Measurements from ENCODE around the gene SLC17A9. TPM values are rescaled to one million over a fixed set of nuclear protein-coding genes. Genes with fewer than 3 reads are reported as not detected.
A peak's percentile ranks its signal among the peaks of the same experiment; 100 is the strongest.

Gene SLC17A9
- polyA plus RNA-seq, 3 donors from 2014 or later: 0.95 to 3.5 (median 2.0) TPM

DNA sequence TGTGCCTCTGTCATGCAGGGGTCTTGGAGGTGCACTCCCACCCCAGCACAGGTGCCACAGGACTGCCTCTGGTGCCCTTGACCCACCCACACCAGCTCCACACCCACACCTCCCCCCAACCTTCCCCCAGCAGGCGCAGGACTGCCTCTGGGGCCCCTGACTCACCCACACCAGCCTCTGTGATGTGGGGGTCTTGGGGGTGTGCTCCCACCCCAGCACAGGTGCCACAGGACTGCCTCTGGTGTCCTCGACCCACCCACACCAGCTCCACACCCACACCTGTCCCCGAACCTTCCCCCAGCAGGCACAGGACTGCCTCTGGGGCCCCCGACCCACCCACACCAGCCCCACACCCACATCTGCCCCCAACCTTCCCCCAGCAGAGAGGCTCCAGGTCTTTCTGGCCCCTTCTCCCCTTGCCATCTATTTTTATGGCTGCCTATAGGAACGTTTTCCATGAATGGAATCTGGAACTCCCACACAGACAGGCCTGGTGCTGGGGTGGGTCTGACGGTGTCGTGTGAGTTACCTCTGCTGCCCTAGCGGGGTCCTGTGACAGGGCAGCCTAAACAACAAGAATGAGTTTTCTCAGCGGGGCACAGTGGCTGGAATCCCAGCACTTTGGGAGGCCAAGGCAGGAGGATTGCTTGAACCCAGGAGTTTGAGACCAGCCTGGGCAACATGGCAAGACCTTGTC lies 23.5 kb downstream of the SLC17A9 start:
- Mint-ChIP-seq H3K9me3 (no peaks in the 10 kb centered on the region), H3K27me3 (ENCODE audit: low read depth in 3 of 3) (peaks cover 19 to 46% (median 34%) of the 10 kb centered on the region in 3 donors), H3K4me1 (peaks cover 41 to 45% of the 10 kb centered on the region in 2 donors), H3K27ac (peak overlapping the region in 5 of 6 donors; percentile 16 to 69 (median 30)), H3K36me3 (no peaks in the 10 kb centered on the region), H3K4me3 (no peak overlapping the region)
- DNase-seq: no peak

DNA sequence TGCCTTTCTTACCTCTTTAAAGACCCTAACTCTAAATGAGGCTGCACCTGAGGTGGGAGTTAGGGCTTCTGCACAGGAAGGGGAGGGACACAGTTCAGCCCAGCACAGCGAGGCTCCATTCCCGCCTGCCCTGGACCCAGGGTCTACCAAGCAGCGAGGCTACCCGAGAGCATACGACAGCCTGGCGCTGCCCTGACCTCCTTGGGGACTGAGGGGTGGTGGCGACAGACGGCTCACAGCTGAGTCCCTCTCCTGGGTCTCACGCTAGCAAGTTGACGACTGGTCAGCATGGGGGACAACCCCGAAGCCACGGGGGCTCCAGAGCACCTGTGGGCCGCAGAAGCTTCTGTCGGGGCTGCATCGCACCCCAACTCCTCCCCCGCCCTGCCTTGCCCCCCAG lies 24.4 kb downstream of the SLC17A9 start:
- H3K9me3 Mint-ChIP-seq: no peaks in the 10 kb centered on the region
- no peak overlapping the region for H3K4me3 Mint-ChIP-seq
- H3K4me1 Mint-ChIP-seq: peaks cover 44 to 46% of the 10 kb centered on the region in 2 donors
- no peaks in the 10 kb centered on the region for H3K36me3 Mint-ChIP-seq
- H3K27me3 Mint-ChIP-seq (ENCODE audit: low read depth in 3 of 3): peaks cover 20 to 41% (median 32%) of the 10 kb centered on the region in 3 donors
- H3K27ac Mint-ChIP-seq: peak overlapping the region in 2 of 6 donors; percentile 69 to 74
- no peak for DNase-seq

DNA sequence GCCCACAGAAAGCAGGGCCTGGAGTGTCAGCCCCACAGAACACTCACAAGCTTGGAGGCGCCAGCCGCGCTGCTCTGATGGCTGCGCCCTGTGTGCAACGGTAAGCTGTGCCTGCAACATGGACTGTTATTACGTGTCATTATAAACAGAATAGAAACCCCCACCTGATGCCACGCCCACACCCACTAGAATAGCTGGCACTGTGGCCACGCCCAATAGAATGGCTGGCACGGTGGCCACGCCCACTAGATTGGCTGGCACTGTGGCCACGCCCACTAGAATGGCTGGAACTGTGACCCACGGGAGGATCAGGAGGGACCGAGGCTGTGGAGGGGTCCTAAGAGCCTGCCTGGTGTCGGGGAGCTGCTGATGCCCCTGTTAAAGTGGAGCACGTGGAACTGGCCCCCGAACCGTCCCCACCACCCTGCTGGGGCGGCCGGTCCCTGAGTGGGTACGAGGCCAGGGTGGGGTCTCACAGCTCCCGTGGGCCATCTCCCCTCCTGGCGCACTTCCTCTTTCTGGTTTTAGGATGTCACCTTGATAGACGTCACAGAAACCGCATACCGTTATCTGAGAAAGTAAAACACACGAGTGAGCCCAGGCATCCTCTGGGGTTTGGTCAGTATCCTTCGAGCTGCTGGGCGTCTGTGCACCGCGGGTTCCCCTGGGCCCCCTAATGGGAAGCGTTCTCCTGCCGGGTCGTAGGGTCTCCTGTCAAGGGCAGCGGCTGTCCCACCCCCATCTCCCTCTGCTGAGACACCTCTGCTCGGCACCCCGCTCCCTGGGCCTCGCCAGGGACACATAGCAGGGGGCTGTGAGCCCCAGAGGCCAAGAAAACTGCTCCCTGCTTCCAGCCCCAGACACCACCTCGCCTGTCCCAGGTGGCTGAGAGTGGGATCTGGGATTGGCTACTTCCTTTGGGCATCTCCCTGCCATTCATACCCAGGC lies 25.4 kb downstream of the SLC17A9 start:
- Mint-ChIP-seq H3K9me3 (no peaks in the 10 kb centered on the region), H3K27me3 (ENCODE audit: low read depth in 3 of 3) (peaks cover 17 to 40% (median 29%) of the 10 kb centered on the region in 3 donors), H3K4me3 (peak overlapping the region; percentile 21 to 68 (median 38)), H3K36me3 (no peaks in the 10 kb centered on the region), H3K27ac (peak overlapping the region in 5 of 6 donors; percentile 59 to 88 (median 74)), H3K4me1 (peaks cover 46 to 48% of the 10 kb centered on the region in 2 donors)
- peak; percentile 74 to 76 (median 74) for DNase-seq

DNA sequence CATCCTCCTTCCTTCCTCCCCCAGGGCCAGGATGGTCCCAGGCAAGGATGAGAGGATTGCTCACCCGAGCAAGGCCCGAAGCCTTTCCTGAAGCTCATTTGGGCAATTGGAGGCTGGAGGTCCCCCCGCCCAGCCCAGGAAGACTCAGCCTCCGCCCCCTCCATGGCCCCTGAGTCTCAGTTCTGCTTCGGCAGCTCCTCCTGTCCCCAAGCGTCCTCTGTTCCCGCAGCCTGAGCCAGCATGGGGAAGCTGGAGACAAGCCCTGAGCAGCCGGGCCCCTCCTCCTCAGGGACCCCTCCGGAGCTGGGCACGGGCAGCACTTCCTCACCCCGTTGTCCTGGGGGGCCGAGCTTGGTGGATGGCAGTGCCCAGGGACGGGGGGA lies 26.0 kb downstream of the SLC17A9 start:
- H3K4me1 Mint-ChIP-seq: peaks cover 46 to 49% of the 10 kb centered on the region in 2 donors
- no peaks in the 10 kb centered on the region for H3K36me3 Mint-ChIP-seq
- peak overlapping the region in 5 of 6 donors; percentile 59 to 87 (median 74) for H3K27ac Mint-ChIP-seq
- no peak for DNase-seq
- H3K9me3 Mint-ChIP-seq: no peaks in the 10 kb centered on the region
- H3K27me3 Mint-ChIP-seq (ENCODE audit: low read depth in 3 of 3): peaks cover 15 to 40% (median 25%) of the 10 kb centered on the region in 3 donors
- peak overlapping the region in 3 of 5 donors; percentile 32 to 60 (median 38) for H3K4me3 Mint-ChIP-seq

DNA sequence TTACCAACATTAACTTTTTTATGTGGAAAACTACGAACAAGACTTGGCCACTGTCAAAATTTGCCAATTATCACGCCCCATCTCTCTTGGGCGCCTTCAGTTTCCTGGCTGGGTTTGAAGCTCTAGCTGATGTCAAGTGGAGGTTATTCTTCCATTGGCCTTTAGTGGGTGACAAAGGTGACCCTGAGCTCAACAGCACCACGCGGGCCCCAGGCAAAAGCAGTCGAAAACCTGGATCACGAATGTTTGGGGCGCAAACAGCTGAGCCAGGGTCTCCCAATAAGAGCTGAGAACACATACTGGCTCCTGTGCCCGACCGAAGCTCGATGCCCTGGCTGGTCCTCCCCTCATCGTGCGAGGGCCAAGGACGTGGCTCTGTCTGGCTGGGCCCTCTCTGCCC lies 26.8 kb downstream of the SLC17A9 start:
- Mint-ChIP-seq H3K4me3 (peak overlapping the region in 4 of 5 donors; percentile 27 to 50 (median 30)), H3K4me1 (peaks cover 46 to 48% of the 10 kb centered on the region in 2 donors), H3K27ac (peak overlapping the region in 3 of 6 donors; percentile 40 to 78 (median 64)), H3K36me3 (no peaks in the 10 kb centered on the region), H3K27me3 (ENCODE audit: low read depth in 3 of 3) (peaks cover 17 to 37% (median 27%) of the 10 kb centered on the region in 3 donors), H3K9me3 (no peaks in the 10 kb centered on the region)
- no peak for DNase-seq

DNA sequence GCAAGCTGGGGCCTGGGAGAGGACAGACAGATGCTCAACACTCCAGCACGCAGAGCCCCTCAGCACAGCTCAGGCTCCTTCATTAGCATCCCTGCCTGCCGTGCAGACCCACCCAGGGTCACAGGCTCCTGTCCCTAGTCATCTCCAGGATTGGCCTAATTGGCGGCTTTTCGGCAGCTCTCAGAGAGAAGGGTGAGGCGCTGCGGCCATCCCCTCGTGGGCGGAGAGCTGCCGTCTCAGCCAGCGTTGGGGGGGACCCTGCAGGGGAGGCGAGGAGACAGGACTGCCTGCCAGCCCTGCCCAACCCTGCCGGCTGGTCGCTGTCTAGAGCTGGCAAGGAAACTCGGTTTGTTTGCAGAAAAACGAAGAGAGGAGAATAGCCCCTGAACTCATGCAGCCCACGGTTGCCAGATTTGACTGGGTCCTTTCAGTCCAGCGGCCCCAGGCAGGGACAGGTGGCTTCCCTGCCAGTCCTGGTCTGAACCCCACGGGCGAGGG lies 27.4 kb downstream of the SLC17A9 start:
- Mint-ChIP-seq H3K27me3 (ENCODE audit: low read depth in 3 of 3) (peaks cover 17 to 31% (median 27%) of the 10 kb centered on the region in 3 donors), H3K9me3 (no peaks in the 10 kb centered on the region), H3K27ac (peak overlapping the region in 1 of 6 donors; percentile 36), H3K4me1 (peaks cover 46 to 48% of the 10 kb centered on the region in 2 donors), H3K36me3 (no peaks in the 10 kb centered on the region), H3K4me3 (peak overlapping the region in 4 of 5 donors; percentile 27 to 44 (median 36))
- no peak for DNase-seq

DNA sequence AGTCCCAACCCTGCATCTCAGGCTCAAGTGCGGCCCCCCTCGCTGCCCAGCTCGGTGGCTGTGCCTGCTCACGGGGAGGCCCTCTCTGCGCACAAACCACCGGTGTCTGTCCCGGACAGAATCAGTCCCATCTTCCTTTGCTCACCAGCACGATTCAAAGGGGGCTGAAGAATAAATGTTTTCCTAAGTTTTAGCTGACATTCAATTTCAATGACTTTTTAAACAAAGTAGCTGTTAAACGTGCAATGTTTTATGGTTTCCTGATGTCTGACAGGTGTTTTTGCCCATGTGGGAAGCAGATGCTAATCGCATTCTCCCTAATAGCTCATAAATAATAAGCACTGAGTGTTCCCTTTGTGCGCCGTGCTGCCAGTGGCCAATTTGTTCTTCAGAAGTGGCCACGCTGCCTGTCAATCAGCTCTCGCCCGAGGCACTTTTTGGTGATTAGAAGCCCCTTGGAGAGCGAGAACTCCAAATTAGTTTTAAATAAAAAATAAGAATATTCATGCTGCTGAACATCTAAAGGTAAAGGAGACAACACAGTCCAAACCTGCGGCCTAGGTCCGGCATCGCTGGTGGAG lies 28.0 kb downstream of the SLC17A9 start:
- peaks cover 18 to 31% (median 27%) of the 10 kb centered on the region in 3 donors for H3K27me3 Mint-ChIP-seq (ENCODE audit: low read depth in 3 of 3)
- no peak for DNase-seq
- H3K36me3 Mint-ChIP-seq: no peaks in the 10 kb centered on the region
- H3K9me3 Mint-ChIP-seq: no peaks in the 10 kb centered on the region
- peaks cover 46 to 48% of the 10 kb centered on the region in 2 donors for H3K4me1 Mint-ChIP-seq
- H3K27ac Mint-ChIP-seq: peak overlapping the region in 2 of 6 donors; percentile 55 to 65
- peak overlapping the region in 3 of 5 donors; percentile 34 to 44 (median 38) for H3K4me3 Mint-ChIP-seq

DNA sequence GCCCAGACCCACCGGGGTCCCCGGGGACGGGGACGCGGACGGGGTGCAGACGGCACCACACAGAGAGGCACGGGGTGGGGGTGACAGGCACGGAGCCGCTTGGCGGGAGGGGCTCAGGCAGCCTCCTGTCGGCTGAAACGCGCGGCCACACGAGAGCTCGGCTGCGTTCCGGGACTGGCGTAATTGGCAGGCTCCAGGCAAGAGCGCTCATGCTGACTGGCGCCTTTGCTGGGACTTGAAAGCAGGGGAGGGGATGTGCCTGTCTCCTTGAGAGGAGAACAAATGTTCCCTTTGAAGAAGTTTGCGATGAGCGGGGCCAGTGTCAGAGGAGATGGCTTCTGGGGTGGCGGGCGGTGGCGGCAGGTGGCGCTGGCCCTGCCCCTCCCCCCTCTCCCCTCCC lies 28.5 kb downstream of the SLC17A9 start:
- H3K4me3 Mint-ChIP-seq: peak overlapping the region; percentile 61 to 82 (median 67)
- peak; percentile 38 to 49 (median 43) for DNase-seq
- H3K4me1 Mint-ChIP-seq: peaks cover 46 to 48% of the 10 kb centered on the region in 2 donors
- no peaks in the 10 kb centered on the region for H3K36me3 Mint-ChIP-seq
- peak overlapping the region in 3 of 6 donors; percentile 56 to 69 (median 58) for H3K27ac Mint-ChIP-seq
- no peaks in the 10 kb centered on the region for H3K9me3 Mint-ChIP-seq
- H3K27me3 Mint-ChIP-seq (ENCODE audit: low read depth in 3 of 3): peaks cover 18 to 27% (median 27%) of the 10 kb centered on the region in 3 donors

DNA sequence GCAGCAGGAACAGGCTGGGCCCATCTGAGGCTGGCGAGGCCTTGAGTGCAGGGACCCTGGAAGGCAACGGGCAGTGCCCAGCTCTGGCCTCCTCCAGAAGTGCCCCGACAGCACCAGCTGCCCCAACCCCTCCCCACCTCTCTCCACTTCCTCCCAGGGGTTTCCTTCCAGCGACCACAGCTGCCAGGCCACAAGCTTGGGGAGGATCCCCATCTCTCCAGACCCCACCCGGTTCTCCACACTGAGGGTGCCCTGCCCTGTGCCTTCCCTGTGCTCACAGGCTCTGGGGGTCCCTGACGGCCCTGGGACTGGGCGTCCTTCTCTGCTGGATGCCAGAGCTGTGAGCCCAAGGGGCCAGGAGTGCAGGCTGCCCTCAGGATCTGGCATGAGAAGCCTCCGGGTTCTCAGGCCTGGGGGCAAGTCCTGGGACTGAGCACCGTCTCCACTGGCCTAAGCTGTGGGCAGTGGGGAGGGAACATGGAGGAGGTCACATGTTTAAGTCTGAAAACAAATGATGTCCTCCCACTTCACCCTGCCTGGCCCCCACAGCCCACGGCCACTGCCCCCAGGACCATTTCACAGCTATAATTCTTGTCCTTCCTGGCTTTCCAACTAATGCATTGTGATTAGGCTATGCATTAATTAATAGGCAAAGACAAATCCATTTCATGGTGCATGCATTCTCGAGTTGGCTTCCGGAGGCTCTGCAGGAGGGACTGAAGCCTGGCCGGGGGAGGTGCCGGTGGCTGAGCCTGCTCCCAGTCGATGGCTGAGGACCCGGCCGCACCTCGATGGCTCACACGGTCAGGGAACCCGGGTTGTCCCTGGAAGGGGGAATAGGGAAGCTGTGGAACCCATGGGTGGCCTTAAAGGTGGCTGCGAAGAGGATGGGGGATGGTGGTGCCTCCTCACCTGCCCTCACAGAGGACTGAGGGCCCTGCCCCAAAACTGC lies 29.9 kb downstream of the SLC17A9 start:
- H3K36me3 Mint-ChIP-seq: no peaks in the 10 kb centered on the region
- peaks cover 44 to 46% of the 10 kb centered on the region in 2 donors for H3K4me1 Mint-ChIP-seq
- H3K4me3 Mint-ChIP-seq: peak overlapping the region; percentile 40 to 77 (median 59)
- H3K27ac Mint-ChIP-seq: peak overlapping the region in 1 of 6 donors; percentile 28
- H3K9me3 Mint-ChIP-seq: no peaks in the 10 kb centered on the region
- peak in 1 of 3 donors; percentile 36 for DNase-seq
- peaks cover 15 to 22% (median 21%) of the 10 kb centered on the region in 3 donors for H3K27me3 Mint-ChIP-seq (ENCODE audit: low read depth in 3 of 3)

DNA sequence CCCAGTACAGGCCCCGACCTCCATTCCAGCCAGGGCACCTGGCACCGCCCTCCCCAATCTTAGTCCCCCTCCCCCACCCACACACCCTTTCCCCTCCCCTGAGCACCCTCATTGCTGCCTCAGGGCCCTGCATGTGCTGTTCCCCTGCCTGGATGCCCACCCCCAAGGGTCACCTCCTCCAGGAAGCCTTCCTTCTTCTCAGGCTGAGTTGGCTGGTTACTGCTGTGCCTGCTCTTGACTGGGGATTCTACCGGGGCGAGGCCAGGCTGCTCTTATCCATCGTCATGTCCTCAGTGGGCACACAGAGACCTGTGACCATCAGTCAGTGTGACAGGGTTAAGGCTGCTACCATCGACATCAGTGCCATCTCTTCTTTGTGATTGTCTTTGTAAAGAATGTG lies 30.7 kb downstream of the SLC17A9 start:
- Mint-ChIP-seq H3K36me3 (no peaks in the 10 kb centered on the region), H3K27me3 (ENCODE audit: low read depth in 3 of 3) (peaks cover 9 to 14% (median 13%) of the 10 kb centered on the region in 3 donors), H3K9me3 (no peaks in the 10 kb centered on the region), H3K27ac (peak overlapping the region in 1 of 6 donors; percentile 35), H3K4me3 (peak overlapping the region in 1 of 5 donors; percentile 41), H3K4me1 (peaks cover 36 to 39% of the 10 kb centered on the region in 2 donors)
- DNase-seq: no peak

DNA sequence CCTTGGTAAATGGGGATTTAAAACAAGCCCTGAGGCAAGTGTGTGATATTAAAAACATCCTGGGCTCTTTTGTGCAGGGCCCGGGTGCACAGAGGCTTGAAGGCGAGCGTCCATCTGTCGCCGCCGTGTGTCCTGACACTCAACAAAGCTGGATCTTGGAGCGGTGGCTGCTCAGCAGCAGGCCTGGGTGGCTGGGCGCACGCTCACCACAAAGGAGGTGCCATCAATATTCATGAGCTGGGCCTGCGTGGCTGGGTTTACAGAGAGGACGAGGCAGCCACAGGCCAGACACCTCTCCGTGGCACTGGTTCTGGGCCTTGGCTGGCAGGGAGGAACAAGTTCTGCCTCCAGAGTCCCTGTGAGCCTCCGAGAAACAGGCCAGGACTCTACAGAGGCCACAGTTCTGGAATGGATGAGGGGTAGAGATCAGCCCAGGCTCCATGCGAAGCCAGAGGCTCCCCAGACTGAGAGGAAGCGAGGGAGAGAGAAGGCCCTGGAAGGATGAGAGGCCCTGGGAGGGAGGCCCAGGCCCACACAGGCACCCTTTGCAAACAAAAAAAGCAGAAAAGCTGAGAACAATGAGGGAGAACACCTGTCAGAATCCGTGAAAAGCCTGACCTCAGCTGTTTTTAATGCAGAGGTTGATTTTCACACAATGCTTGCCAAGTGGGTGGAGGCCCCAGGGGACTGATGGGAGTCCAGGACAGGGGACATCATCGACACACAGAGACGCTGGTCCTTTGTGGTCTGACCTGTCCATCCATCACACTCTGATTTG lies 32.3 kb downstream of the SLC17A9 start:
- Mint-ChIP-seq H3K27me3 (ENCODE audit: low read depth in 3 of 3) (peaks cover 4 to 12% (median 8%) of the 10 kb centered on the region in 3 donors), H3K4me3 (no peak overlapping the region), H3K36me3 (no peaks in the 10 kb centered on the region), H3K27ac (peak overlapping the region in 1 of 6 donors; percentile 9), H3K4me1 (peaks cover 38 to 40% of the 10 kb centered on the region in 2 donors), H3K9me3 (no peaks in the 10 kb centered on the region)
- no peak for DNase-seq

DNA sequence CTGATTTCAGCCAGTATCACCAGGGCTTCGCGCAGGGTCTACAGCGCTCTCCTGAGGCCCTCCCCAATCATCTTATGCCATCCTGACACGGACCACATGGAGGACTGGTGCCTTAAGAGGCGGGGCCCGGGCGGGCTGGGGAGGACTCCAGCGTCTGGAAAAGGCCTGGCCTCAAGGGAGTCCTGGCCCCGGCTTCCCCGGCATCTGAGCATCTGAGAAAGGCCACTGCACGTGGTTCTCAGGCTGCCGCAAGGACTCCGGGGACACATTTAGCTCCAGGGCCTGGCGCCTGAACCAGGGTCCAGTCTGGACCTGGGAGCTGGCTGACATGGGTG lies 32.9 kb downstream of the SLC17A9 start:
- peaks cover 34 to 35% of the 10 kb centered on the region in 2 donors for H3K4me1 Mint-ChIP-seq
- H3K4me3 Mint-ChIP-seq: no peak overlapping the region
- peaks cover 4 to 12% (median 5%) of the 10 kb centered on the region in 3 donors for H3K27me3 Mint-ChIP-seq (ENCODE audit: low read depth in 3 of 3)

More for the DNA sequence above, 32.9 kb downstream of the SLC17A9 start:
- H3K9me3 Mint-ChIP-seq: no peaks in the 10 kb centered on the region
- H3K27ac Mint-ChIP-seq: no peak overlapping the region
- H3K36me3 Mint-ChIP-seq: no peaks in the 10 kb centered on the region
- DNase-seq: no peak
